ENCODE data around the gene MEIKIN. TPM values are rescaled to one million over a fixed set of nuclear protein-coding genes. Genes with fewer than 3 reads are reported as not detected.

Gene MEIKIN
- total RNA-seq, 1 experiment from 2014 or later: not detected

- Histone ChIP-seq H2BK5ac (ENCODE audit: insufficient read length, low read length) (no peak overlapping the region), H2AFZ (ENCODE audit: low read length) (no peak overlapping the region), H3T11ph (ENCODE audit: low read length) (no peak overlapping the region), H3K4ac (ENCODE audit: low read depth, low read length) (no peak overlapping the region), H2AK5ac (ENCODE audit: insufficient read length, low read length) (no peak overlapping the region), H3K9me3 (ENCODE audit: control insufficient read depth, low read depth, low read length) (no peaks in the 10 kb centered on the region), H3K23ac (ENCODE audit: insufficient read length, low read depth, low read length) (no peak overlapping the region), H3K14ac (ENCODE audit: insufficient read depth, low read length) (no peak overlapping the region), H3K4me2 (ENCODE audit: insufficient read depth, insufficient read length, low read length) (no peak overlapping the region), H3K79me1 (ENCODE audit: insufficient read depth, low read depth, low read length, poor library complexity, severe bottlenecking) (no peaks in the 10 kb centered on the region), H3K23me2 (ENCODE audit: insufficient read length, low read depth, low read length, poor library complexity, severe bottlenecking) (no peaks in the 10 kb centered on the region), H3K27ac (ENCODE audit: insufficient read length, low read depth, low read length) (no peak overlapping the region), H2BK120ac (ENCODE audit: low read depth, low read length, poor library complexity, severe bottlenecking) (no peak overlapping the region), H3K79me2 (ENCODE audit: insufficient read depth, low read length) (no peaks in the 10 kb centered on the region), H3K18ac (ENCODE audit: insufficient read length, low read depth, low read length) (no peak overlapping the region), H3K9ac (ENCODE audit: extremely low read depth, insufficient read length, low read length) (no peak overlapping the region), H2BK15ac (ENCODE audit: low read depth, low read length) (no peak overlapping the region), H4K20me1 (ENCODE audit: control insufficient read depth, insufficient read depth, insufficient read length) (no peaks in the 10 kb centered on the region), H3K4me1 (ENCODE audit: insufficient read depth, low read length) (no peaks in the 10 kb centered on the region), H4K5ac (ENCODE audit: insufficient read length, low read depth, low read length) (no peak overlapping the region), H3K56ac (ENCODE audit: insufficient read length, low read depth, low read length) (no peak overlapping the region), H3K27me3 (ENCODE audit: insufficient read depth, low read length) (no peaks in the 10 kb centered on the region), H2BK12ac (ENCODE audit: insufficient read length, low read depth, low read length) (no peak overlapping the region), H4K8ac (replicated peaks; ENCODE audit: insufficient read length, low read depth, low read length) (no peak overlapping the region), H2BK20ac (ENCODE audit: low read depth, low read length, poor library complexity, severe bottlenecking) (no peak overlapping the region), H4K91ac (ENCODE audit: insufficient read length, low read depth, low read length) (no peak overlapping the region)
- H3K27ac Mint-ChIP-seq: no peak overlapping the region
- no peaks in the 10 kb centered on the region for H3K4me1 Mint-ChIP-seq
- no peaks in the 10 kb centered on the region; a peak in 2 of 7 replicates for H3K36me3 Mint-ChIP-seq (ENCODE audit: insufficient read depth in 1 of 3, low read depth in 3 of 3)
- peaks cover 4 to 14% of the 10 kb centered on the region in 2 experiments; a peak in 4 of 5 replicates for H3K9me3 Mint-ChIP-seq
- no peak for TF ChIP-seq CTCF (conservative IDR thresholded peaks at IDR 0.05)
- WGBS (ENCODE audit: extremely low coverage, insufficient read length, low lambda C conversion rate): no CpG with 5 or more reads among the region's 1 CpG
- DNase-seq: no peak
- H3K27me3 Mint-ChIP-seq (ENCODE audit: low read depth): no peaks in the 10 kb centered on the region
- H3K4me3 Mint-ChIP-seq: no peak overlapping the region
Observed at GRCh38 chr5:131821221-131821620, 124.2 kb downstream of the MEIKIN start.

Measured in H9 (cell line).